Caco-2 (cell line): Measurements from ENCODE around the gene RAB3A. TPM values are rescaled to one million over a fixed set of nuclear protein-coding genes. Genes with fewer than 3 reads are reported as not detected.
A peak's percentile ranks its signal among the peaks of the same experiment; 100 is the strongest.

ENCODE experiments used
- BruUV-seq: library from RNA; stranded (reverse); fragments of 400-500 nt; replicated peaks from 2 replicates; lab custom pipeline; 2021; lab: Mats Ljungman, UMichigan
- CTCF ChIA-PET: fragments of 300-600 bp; sonication (Branson Sonifier 250); formaldehyde crosslinking; loops from one replicate; lab custom pipeline; 2022; ENCODE audit warnings: antibody characterized with exemption; lab: Charles Lee
- POLR2A ChIA-PET: fragments of 300-600 bp; sonication (Branson Sonifier 250); formaldehyde crosslinking; loops from one replicate; lab custom pipeline; 2022; ENCODE audit warnings: antibody characterized with exemption; lab: Charles Lee
- DNase-seq, 2 experiments: peaks; one replicate each; pipeline versions ENCODE4 v3.0.0 to v3.0.0-alpha.2; 2020 to 2022
- H3K27me3 ChIP-seq: replicated peaks from 2 replicates; pipeline ENCODE4 v1.6.0; 2011; ENCODE audit warnings: low read length; ENCODE audit not compliant: control insufficient read depth, insufficient read depth
- H3K36me3 ChIP-seq: 2 replicates; pipeline ENCODE4 v1.5.1; 2011; ENCODE audit warnings: low read length; ENCODE audit not compliant: control insufficient read depth, insufficient read depth
- H3K4me1 ChIP-seq: fragments of 250-450 bp; sonication (Bioruptor Pico); 2 replicates; pipeline ENCODE4 v1.5.1; 2020; ENCODE audit warnings: mild to moderate bottlenecking
- H3K4me3 ChIP-seq: 2 replicates; pipeline ENCODE4 v1.5.1; 2011; ENCODE audit warnings: low read depth, mild to moderate bottlenecking, control low read depth, low read length
- H3K9me3 ChIP-seq: fragments of 250-450 bp; sonication (Bioruptor Pico); 2 replicates; pipeline ENCODE4 v1.5.1; 2020; ENCODE audit warnings: mild to moderate bottlenecking, moderate library complexity
- H3K27ac Mint-ChIP-seq: one replicate; pipeline ENCODE4 v1.8.0; 2022; ENCODE audit warnings: mixed read lengths; ENCODE audit not compliant: unreplicated experiment
- H3K27me3 Mint-ChIP-seq: one replicate; pipeline ENCODE4 v1.8.0; 2022; ENCODE audit warnings: mixed read lengths; ENCODE audit not compliant: insufficient read depth, unreplicated experiment
- H3K36me3 Mint-ChIP-seq: one replicate; pipeline ENCODE4 v1.8.0; 2022; ENCODE audit warnings: mild to moderate bottlenecking, mixed read lengths; ENCODE audit not compliant: insufficient read depth, unreplicated experiment
- H3K4me1 Mint-ChIP-seq: one replicate; pipeline ENCODE4 v1.8.0; 2022; ENCODE audit warnings: low read depth, mixed read lengths; ENCODE audit not compliant: unreplicated experiment
- H3K4me3 Mint-ChIP-seq: one replicate; pipeline ENCODE4 v1.8.0; 2022; ENCODE audit warnings: mild to moderate bottlenecking, moderate library complexity, mixed read lengths; ENCODE audit not compliant: unreplicated experiment
- H3K9me3 Mint-ChIP-seq: one replicate; pipeline ENCODE4 v1.8.0; 2022; ENCODE audit warnings: mixed read lengths; ENCODE audit not compliant: unreplicated experiment
- intact Hi-C: fragments of 100-400 bp; cut with micrococcal nuclease; formaldehyde crosslinking; loops from one replicate; pipeline ENCODE4 v1.10.0; 2022; ENCODE audit not compliant: unreplicated experiment
- total RNA-seq: library from RNA; stranded (reverse); gene quantifications from 2 replicates; pipeline ENCODE4 v1.2.3, GENCODE V29; 2022
- TF ChIP-seq, protein P1 (sequence below), 2 experiments: fragments of 200-600 bp in 1 of 2; IDR thresholded peaks; 1 replicate in 1 of 2; 2 replicates in 1 of 2; pipeline versions ENCODE4 v1.5.1 to v1.8.0; 2011 to 2022; ENCODE audit warnings: antibody characterized with exemption in 1 of 2, control low read depth in 1 of 2, inconsistent platforms in 1 of 2, low read depth in 1 of 2, low read length in 1 of 2, mild to moderate bottlenecking in 1 of 2, moderate library complexity in 1 of 2; ENCODE audit not compliant: insufficient read depth in 1 of 2, severe bottlenecking in 1 of 2, unreplicated experiment in 1 of 2

Gene RAB3A
- total RNA-seq, 1 experiment from 2014 or later, result 2.3 TPM

DNA sequence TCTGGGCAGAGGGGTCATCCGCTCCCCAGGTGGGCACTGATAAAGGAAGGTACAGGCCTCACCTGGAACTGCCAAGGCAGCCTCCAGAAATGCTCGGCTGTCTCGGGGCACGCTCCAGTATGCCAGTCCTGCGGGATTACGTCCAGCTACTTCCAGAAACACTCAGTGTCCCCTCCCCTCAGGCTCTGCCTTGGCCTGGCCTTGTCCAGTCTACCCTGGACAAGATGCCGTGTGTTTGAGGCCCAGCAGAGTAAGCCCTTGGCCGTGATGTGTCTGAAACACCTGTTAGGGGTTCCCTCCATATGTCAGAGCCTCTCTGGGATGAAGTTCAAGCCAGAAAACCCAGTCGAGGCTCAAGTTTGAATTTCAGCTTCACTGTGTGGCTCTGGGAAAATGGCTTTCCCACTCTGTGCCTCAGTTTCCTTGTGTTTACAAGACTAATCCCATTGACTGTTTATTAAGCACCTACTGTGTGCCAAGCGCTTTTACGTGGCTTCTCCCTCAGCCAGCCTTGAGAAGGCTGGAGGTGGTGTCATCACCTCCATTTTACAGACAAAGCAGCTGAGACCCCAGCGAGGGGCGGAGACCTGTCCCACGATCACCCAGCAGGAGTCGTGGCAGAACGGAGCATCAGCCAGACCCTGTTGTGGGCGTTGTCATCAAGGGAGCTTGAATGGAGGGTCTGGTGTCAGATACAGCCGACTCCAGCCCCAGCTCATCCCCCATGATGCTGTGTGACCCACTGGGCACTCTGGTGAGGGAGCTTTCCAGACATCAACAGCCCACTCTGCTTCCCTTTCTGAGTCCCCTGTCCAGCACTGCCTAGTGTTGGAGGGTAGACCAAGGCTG is 52.8 kb downstream of the RAB3A start:
- peaks cover 23% of the 10 kb centered on the region for H3K36me3 Mint-ChIP-seq
- no peaks in the 10 kb centered on the region for H3K27me3 Mint-ChIP-seq
- H3K9me3 ChIP-seq, result no peaks in the 10 kb centered on the region
- DNase-seq, result no peak
- H3K27me3 ChIP-seq, result no peaks in the 10 kb centered on the region
- H3K27ac Mint-ChIP-seq, result peak overlapping the region; percentile 98
- intact Hi-C loops, result no loop called here
- ChIA-PET POLR2A (interaction anchor here (0.6 kb wide), 1 partner anchor 285 kb away, joined by 3 read pairs; no protein-coding TSS in a partner anchor), CTCF (interaction anchor here (1.6 to 1.9 kb wide), 2 partner anchors 33 to 38 kb away, joined by 5 to 17 read pairs; no protein-coding TSS in a partner anchor)
- H3K4me1 ChIP-seq, result peaks cover 11% of the 10 kb centered on the region
- TF ChIP-seq, protein P1, sequence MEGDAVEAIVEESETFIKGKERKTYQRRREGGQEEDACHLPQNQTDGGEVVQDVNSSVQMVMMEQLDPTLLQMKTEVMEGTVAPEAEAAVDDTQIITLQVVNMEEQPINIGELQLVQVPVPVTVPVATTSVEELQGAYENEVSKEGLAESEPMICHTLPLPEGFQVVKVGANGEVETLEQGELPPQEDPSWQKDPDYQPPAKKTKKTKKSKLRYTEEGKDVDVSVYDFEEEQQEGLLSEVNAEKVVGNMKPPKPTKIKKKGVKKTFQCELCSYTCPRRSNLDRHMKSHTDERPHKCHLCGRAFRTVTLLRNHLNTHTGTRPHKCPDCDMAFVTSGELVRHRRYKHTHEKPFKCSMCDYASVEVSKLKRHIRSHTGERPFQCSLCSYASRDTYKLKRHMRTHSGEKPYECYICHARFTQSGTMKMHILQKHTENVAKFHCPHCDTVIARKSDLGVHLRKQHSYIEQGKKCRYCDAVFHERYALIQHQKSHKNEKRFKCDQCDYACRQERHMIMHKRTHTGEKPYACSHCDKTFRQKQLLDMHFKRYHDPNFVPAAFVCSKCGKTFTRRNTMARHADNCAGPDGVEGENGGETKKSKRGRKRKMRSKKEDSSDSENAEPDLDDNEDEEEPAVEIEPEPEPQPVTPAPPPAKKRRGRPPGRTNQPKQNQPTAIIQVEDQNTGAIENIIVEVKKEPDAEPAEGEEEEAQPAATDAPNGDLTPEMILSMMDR (IDR thresholded peaks at IDR 0.05; ENCODE audit: insufficient read depth in 1 of 2, low read depth in 1 of 2, low read length in 1 of 2, severe bottlenecking in 1 of 2, unreplicated experiment in 1 of 2), result no peak
- peaks cover 10% of the 10 kb centered on the region for H3K4me1 Mint-ChIP-seq
- no peaks in the 10 kb centered on the region for H3K9me3 Mint-ChIP-seq
- no peaks in the 10 kb centered on the region; the same call in 1 of the 2 replicates for H3K36me3 ChIP-seq
- H3K4me3 Mint-ChIP-seq, result peak overlapping the region; percentile 94
- no TSS peak for BruUV-seq
- H3K4me3 ChIP-seq, result no peak overlapping the region

DNA sequence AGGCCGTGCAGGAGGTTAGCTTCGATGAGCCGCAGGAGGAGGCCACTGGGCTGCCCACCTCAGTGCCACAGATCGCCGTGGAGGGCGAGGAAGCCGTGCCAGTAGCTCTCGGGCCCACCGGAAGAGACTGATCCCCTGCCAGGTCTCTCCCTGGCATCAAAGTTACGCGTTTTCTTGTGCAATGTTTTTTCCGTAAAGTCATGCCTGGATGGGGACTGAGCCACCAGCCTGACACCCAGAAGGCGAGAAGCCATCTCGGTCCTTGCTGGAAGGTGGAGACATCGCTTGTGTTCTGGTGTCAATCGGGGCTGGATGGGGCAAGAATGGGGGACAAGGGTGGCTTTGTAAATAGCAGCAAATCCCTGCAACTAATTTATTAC is 54.3 kb downstream of the RAB3A start:
- no TSS peak for BruUV-seq
- Histone ChIP-seq H3K4me1 (peaks cover 10% of the 10 kb centered on the region), H3K4me3 (no peak overlapping the region), H3K9me3 (no peaks in the 10 kb centered on the region), H3K27me3 (no peaks in the 10 kb centered on the region), H3K36me3 (peaks cover 4% of the 10 kb centered on the region; the same call in 1 of the 2 replicates)
- H3K36me3 Mint-ChIP-seq, result peaks cover 17% of the 10 kb centered on the region
- ChIA-PET CTCF (no interaction called here), POLR2A (no interaction called here)
- no peak for DNase-seq
- peaks cover 9% of the 10 kb centered on the region for H3K4me1 Mint-ChIP-seq
- no peak overlapping the region for H3K4me3 Mint-ChIP-seq
- intact Hi-C loops, result no loop called here
- H3K27ac Mint-ChIP-seq, result no peak overlapping the region
- no peaks in the 10 kb centered on the region for H3K27me3 Mint-ChIP-seq
- H3K9me3 Mint-ChIP-seq, result no peaks in the 10 kb centered on the region
- TF ChIP-seq, protein P1 (IDR thresholded peaks at IDR 0.05; ENCODE audit: insufficient read depth in 1 of 2, low read depth in 1 of 2, low read length in 1 of 2, severe bottlenecking in 1 of 2, unreplicated experiment in 1 of 2), result no peak

DNA sequence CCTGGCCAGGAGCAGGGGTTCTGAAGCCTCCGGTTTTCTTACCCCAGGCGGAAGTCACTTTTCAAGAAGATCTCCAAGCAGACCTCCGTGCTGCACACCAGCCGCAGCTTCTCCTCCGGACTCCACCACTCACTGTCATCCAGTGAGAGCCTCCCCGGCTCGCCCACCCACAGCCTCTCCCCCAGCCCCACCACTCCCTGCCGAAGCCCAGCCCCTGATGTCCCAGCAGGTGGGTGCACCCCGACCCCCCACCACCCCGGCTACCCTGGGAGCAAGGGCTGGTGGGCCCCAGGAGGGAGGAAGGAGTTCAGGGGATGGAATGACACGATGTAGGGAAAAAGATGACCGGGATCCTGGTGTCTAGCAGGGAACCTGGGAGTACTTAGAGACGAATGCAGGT is 56.4 kb downstream of the RAB3A start:
- no peak overlapping the region for H3K4me3 Mint-ChIP-seq
- H3K9me3 Mint-ChIP-seq, result no peaks in the 10 kb centered on the region
- intact Hi-C loops, result no loop called here
- Histone ChIP-seq H3K4me1 (peaks cover 4% of the 10 kb centered on the region; the same call in 1 of the 2 replicates), H3K36me3 (peaks cover 6% of the 10 kb centered on the region), H3K4me3 (no peak overlapping the region), H3K9me3 (no peaks in the 10 kb centered on the region), H3K27me3 (no peaks in the 10 kb centered on the region)
- peaks cover 11% of the 10 kb centered on the region for H3K36me3 Mint-ChIP-seq
- CTCF ChIA-PET, result no interaction called here
- H3K27ac Mint-ChIP-seq, result no peak overlapping the region
- POLR2A ChIA-PET, result interaction anchor here (0.5 kb wide), 1 partner anchor 30 kb away, joined by 5 read pairs; no protein-coding TSS in a partner anchor
- no peaks in the 10 kb centered on the region for H3K27me3 Mint-ChIP-seq
- BruUV-seq, result no TSS peak
- no peak for DNase-seq
- H3K4me1 Mint-ChIP-seq, result no peaks in the 10 kb centered on the region
- TF ChIP-seq, protein P1 (IDR thresholded peaks at IDR 0.05; ENCODE audit: insufficient read depth in 1 of 2, low read depth in 1 of 2, low read length in 1 of 2, severe bottlenecking in 1 of 2, unreplicated experiment in 1 of 2), result no peak

Other genes starting within 250 kb of the RAB3A start
- not detected in 2 replicates for gene KCNN1, start 236.9 kb downstream of the RAB3A start, total RNA-seq
- gene ARRDC2, start 195.9 kb downstream of the RAB3A start, total RNA-seq, result 6.0 and 6.5 TPM in 2 replicates
- not detected in 2 replicates for gene IL12RB1, start 117.1 kb downstream of the RAB3A start, total RNA-seq
- 8.0 and 8.2 TPM in 2 replicates for gene MAST3, start 106.3 kb downstream of the RAB3A start, total RNA-seq
- 34.3 and 37.8 TPM in 2 replicates for gene PIK3R2, start 50.9 kb downstream of the RAB3A start, total RNA-seq
- 38.3 and 39.6 TPM in 2 replicates for gene IFI30, start 30.2 kb downstream of the RAB3A start, total RNA-seq
- gene MPV17L2, start 10.8 kb downstream of the RAB3A start, total RNA-seq, result 14.1 and 16.6 TPM in 2 replicates
- 0.36 and 0.46 TPM in 2 replicates for gene PDE4C, start 22.4 kb upstream of the RAB3A start, total RNA-seq
- gene IQCN, start 70.4 kb upstream of the RAB3A start, total RNA-seq, result 1.5 and 2.1 TPM in 2 replicates
- gene JUND, start 77.6 kb upstream of the RAB3A start, total RNA-seq, result 75.5 and 78.8 TPM in 2 replicates
- gene LSM4, start 119.0 kb upstream of the RAB3A start, total RNA-seq, result 184 and 186 TPM in 2 replicates
- 25.6 and 26.0 TPM in 2 replicates for gene PGPEP1, start 136.6 kb upstream of the RAB3A start, total RNA-seq
- 55.3 and 56.1 TPM in 2 replicates for gene GDF15, start 182.1 kb upstream of the RAB3A start, total RNA-seq
- not detected in 2 replicates for gene LRRC25, start 193.6 kb upstream of the RAB3A start, total RNA-seq
- 46.2 and 49.4 TPM in 2 replicates for gene SSBP4, start 215.4 kb upstream of the RAB3A start, total RNA-seq
- 65.3 and 67.3 TPM in 2 replicates for gene ISYNA1, start 234.1 kb upstream of the RAB3A start, total RNA-seq